Trophoblast cell (in vitro differentiated cells and primary cell): ENCODE results near the gene CTAG1A. TPM values are rescaled to one million over a fixed set of nuclear protein-coding genes. Genes with fewer than 3 reads are reported as not detected.
"Not testable (repeated sequence)": the region's sequence is repeated elsewhere in the genome, so short reads cannot be mapped to it uniquely, and the experiment has no call there.

Experiments used
- DNase-seq, 2 donors: peaks; one replicate each; pipeline ENCODE4 v3.0.0-alpha.2; 2016
- H2AFZ ChIP-seq: 2 replicates; pipeline ENCODE4 v1.6.1; 2013; ENCODE audit warnings: low read length, moderate library complexity, mild to moderate bottlenecking; ENCODE audit not compliant: insufficient read depth, poor library complexity
- H2AK5ac ChIP-seq: 2 replicates; pipeline ENCODE4 v1.6.1; 2013; ENCODE audit warnings: mild to moderate bottlenecking, low read length
- H2BK120ac ChIP-seq: 2 replicates; pipeline ENCODE4 v1.6.1; 2013; ENCODE audit warnings: low read length, mild to moderate bottlenecking, moderate library complexity; ENCODE audit not compliant: insufficient read depth, poor library complexity
- H2BK12ac ChIP-seq: 2 replicates; pipeline ENCODE4 v1.6.1; 2013; ENCODE audit warnings: mild to moderate bottlenecking, low read length, moderate library complexity
- H2BK5ac ChIP-seq: 2 replicates; pipeline ENCODE4 v1.6.1; 2013; ENCODE audit warnings: low read length, low read depth, moderate library complexity, mild to moderate bottlenecking; ENCODE audit not compliant: poor library complexity
- H3K14ac ChIP-seq: 2 replicates; pipeline ENCODE4 v1.6.1; 2013; ENCODE audit warnings: mild to moderate bottlenecking, low read length
- H3K18ac ChIP-seq: 2 replicates; pipeline ENCODE4 v1.6.1; 2013; ENCODE audit warnings: mild to moderate bottlenecking, low read length
- H3K23ac ChIP-seq: 2 replicates; pipeline ENCODE4 v1.6.1; 2013; ENCODE audit warnings: low read length
- H3K27ac ChIP-seq: 2 replicates; pipeline ENCODE4 v1.5.1; 2013; ENCODE audit warnings: low read depth, mild to moderate bottlenecking, inconsistent platforms, low read length, moderate library complexity
- H3K27me3 ChIP-seq: 2 replicates; pipeline ENCODE4 v1.6.1; 2013; ENCODE audit warnings: inconsistent platforms, mild to moderate bottlenecking, low read length, moderate library complexity; ENCODE audit not compliant: insufficient read depth
- H3K36me3 ChIP-seq, 2 experiments: 1 replicate in 1 of 2; 2 replicates in 1 of 2; pipeline ENCODE4 v1.6.1; 2013; ENCODE audit warnings: low read length in 2 of 2, mild to moderate bottlenecking in 2 of 2, moderate library complexity in 1 of 2; ENCODE audit not compliant: insufficient read depth in 2 of 2, control insufficient read depth in 1 of 2
- H3K4ac ChIP-seq: 2 replicates; pipeline ENCODE4 v1.6.1; 2013; ENCODE audit warnings: low read depth, mild to moderate bottlenecking, low read length, moderate library complexity
- H3K4me1 ChIP-seq, 2 experiments: 1 replicate in 1 of 2; 2 replicates in 1 of 2; pipeline ENCODE4 v1.6.1; 2013; ENCODE audit warnings: low read length in 2 of 2, mild to moderate bottlenecking in 2 of 2, moderate library complexity in 1 of 2; ENCODE audit not compliant: insufficient read depth in 2 of 2, control insufficient read depth in 1 of 2
- H3K4me2 ChIP-seq: 2 replicates; pipeline ENCODE4 v1.6.1; 2013; ENCODE audit warnings: inconsistent platforms, mild to moderate bottlenecking, low read length, moderate library complexity
- H3K4me3 ChIP-seq: 2 replicates; pipeline ENCODE4 v1.5.1; 2013; ENCODE audit warnings: mild to moderate bottlenecking, low read depth, low read length, inconsistent platforms
- H3K79me1 ChIP-seq: one replicate; pipeline ENCODE4 v1.6.1; 2013; ENCODE audit warnings: low read length
- H3K79me2 ChIP-seq: 2 replicates; pipeline ENCODE4 v1.6.1; 2013; ENCODE audit warnings: low read length, mild to moderate bottlenecking; ENCODE audit not compliant: control insufficient read depth, insufficient read depth, poor library complexity
- H3K9ac ChIP-seq: 2 replicates; pipeline ENCODE4 v1.6.1; 2013; ENCODE audit warnings: mild to moderate bottlenecking, low read length
- H3K9me3 ChIP-seq: 2 replicates; pipeline ENCODE4 v1.6.1; 2013; ENCODE audit warnings: low read depth, mild to moderate bottlenecking, control low read depth, inconsistent platforms, low read length; ENCODE audit not compliant: insufficient read depth
- H4K12ac ChIP-seq: 2 replicates; pipeline ENCODE4 v1.6.1; 2013; ENCODE audit warnings: low read depth, mild to moderate bottlenecking, low read length, moderate library complexity
- H4K8ac ChIP-seq: 2 replicates; pipeline ENCODE4 v1.6.1; 2013; ENCODE audit warnings: low read depth, mild to moderate bottlenecking, low read length, moderate library complexity
- H4K91ac ChIP-seq: one replicate; pipeline ENCODE4 v1.6.1; 2013; ENCODE audit warnings: low read depth, mild to moderate bottlenecking, low read length, moderate library complexity
- WGBS: extraction: QIAGEN DNeasy Blood & Tissue Kit; methylation state at CpG from one replicate; pipeline ENCODE4 v1.1.7; 2013; ENCODE audit warnings: missing lambda C conversion rate; ENCODE audit not compliant: insufficient read length, insufficient coverage; ENCODE audit errors: extremely low coverage; 5-methylcytosine and 5-hydroxymethylcytosine counted together
- polyA plus RNA-seq: library from polyadenylated mRNA; stranded (reverse); fragments of 200-250 nt; gene quantifications from 2 replicates; pipeline ENCODE4 v1.2.3, GENCODE V29; 2013

CTAG1A gene
- not detected in 2 replicates for polyA plus RNA-seq

- no CpG with 5 or more reads among the region's 39 CpGs for WGBS
These were observed at the start of gene CTAG1A for GRCh38 chrX:154584585-154585183. CTAG1A (plus strand) TSS chrX:154585133; CDS start chrX:154585207, 74 bp downstream.

GRCh38 chrX:154535892-154536291 lies 49.0 kb upstream of the CTAG1A start:
- no peak overlapping the region for H4K12ac ChIP-seq
- H3K9ac ChIP-seq = no peak overlapping the region
- H2BK5ac ChIP-seq = no peak overlapping the region
- no peak overlapping the region for H2AFZ ChIP-seq
- H4K8ac ChIP-seq = no peak overlapping the region
- peaks cover 2% of the 10 kb centered on the region for H3K79me2 ChIP-seq
- WGBS = no CpG with 5 or more reads among the region's 9 CpGs
- peaks cover 12% of the 10 kb centered on the region for H3K79me1 ChIP-seq
- H3K4ac ChIP-seq = no peak overlapping the region
- no peaks in the 10 kb centered on the region for H3K27me3 ChIP-seq
- H3K23ac ChIP-seq = no peak overlapping the region
- H3K4me2 ChIP-seq = no peak overlapping the region
- no peak overlapping the region for H2BK120ac ChIP-seq
- H4K91ac ChIP-seq = no peak overlapping the region
- DNase-seq = no peak
- H3K36me3 ChIP-seq = peaks cover 46 to 51% of the 10 kb centered on the region in 2 experiments
- H3K4me3 ChIP-seq = no peak overlapping the region
- no peak overlapping the region for H3K27ac ChIP-seq
- H3K9me3 ChIP-seq = no peaks in the 10 kb centered on the region
- H3K18ac ChIP-seq = no peak overlapping the region
- no peak overlapping the region for H2BK12ac ChIP-seq
- H3K14ac ChIP-seq = no peak overlapping the region
- H2AK5ac ChIP-seq = no peak overlapping the region
- H3K4me1 ChIP-seq = peaks cover 9 to 17% of the 10 kb centered on the region in 2 experiments

More at GRCh38 chrX:154584585-154585183, at the start of gene CTAG1A:
- not testable (repeated sequence) for DNase-seq, H2BK120ac ChIP-seq, H4K12ac ChIP-seq, H3K79me2 ChIP-seq, H2BK5ac ChIP-seq, H3K9me3 ChIP-seq, H3K23ac ChIP-seq, H3K4me3 ChIP-seq, H3K36me3 ChIP-seq, H3K4me1 ChIP-seq, H2AK5ac ChIP-seq, H3K18ac ChIP-seq, H3K14ac ChIP-seq, H4K91ac ChIP-seq, H3K27me3 ChIP-seq, H3K79me1 ChIP-seq, H3K27ac ChIP-seq, H4K8ac ChIP-seq, H2BK12ac ChIP-seq, H3K4me2 ChIP-seq, H3K4ac ChIP-seq, H2AFZ ChIP-seq, H3K9ac ChIP-seq

GRCh38 chrX:154539077-154539476 lies 45.9 kb upstream of the CTAG1A start:
- Histone ChIP-seq H4K12ac (no peak overlapping the region), H2AFZ (no peak overlapping the region), H3K4me1 (peaks cover 12 to 20% of the 10 kb centered on the region in 2 experiments), H3K27ac (no peak overlapping the region), H3K9me3 (no peaks in the 10 kb centered on the region), H4K8ac (no peak overlapping the region), H3K9ac (no peak overlapping the region), H2BK5ac (no peak overlapping the region), H3K18ac (no peak overlapping the region), H3K79me1 (peaks cover 11% of the 10 kb centered on the region), H3K79me2 (peaks cover 2% of the 10 kb centered on the region), H4K91ac (no peak overlapping the region), H3K23ac (no peak overlapping the region), H2BK12ac (no peak overlapping the region), H3K4ac (no peak overlapping the region), H3K4me3 (no peak overlapping the region), H2BK120ac (no peak overlapping the region), H3K36me3 (peaks cover 35 to 36% of the 10 kb centered on the region in 2 experiments), H3K14ac (no peak overlapping the region), H3K27me3 (no peaks in the 10 kb centered on the region), H3K4me2 (no peak overlapping the region), H2AK5ac (no peak overlapping the region)
- no CpG with 5 or more reads among the region's 8 CpGs for WGBS
- DNase-seq = no peak

GRCh38 chrX:154540365-154540764 lies 44.6 kb upstream of the CTAG1A start:
- Histone ChIP-seq H4K91ac (peak overlapping the region; percentile 64), H2AK5ac (peak overlapping the region; percentile 41), H3K4me1 (peaks cover 11 to 19% of the 10 kb centered on the region in 2 experiments), H3K18ac (peak overlapping the region; percentile 51), H4K8ac (peak overlapping the region; percentile 69), H3K36me3 (peaks cover 32 to 34% of the 10 kb centered on the region in 2 experiments), H3K27ac (peak overlapping the region; percentile 78), H2BK12ac (peak overlapping the region; percentile 36), H3K14ac (peak overlapping the region; percentile 60)
- H3K4ac ChIP-seq, H2AFZ ChIP-seq, H3K9me3 ChIP-seq, DNase-seq, H3K23ac ChIP-seq, H3K79me2 ChIP-seq, H3K79me1 ChIP-seq, H3K4me2 ChIP-seq, H2BK120ac ChIP-seq, H4K12ac ChIP-seq, H2BK5ac ChIP-seq, H3K9ac ChIP-seq, H3K4me3 ChIP-seq, H3K27me3 ChIP-seq: not testable (repeated sequence)
- WGBS = no CpG with 5 or more reads among the region's 7 CpGs
